ENCODE results near the gene KLK4. TPM values are rescaled to one million over a fixed set of nuclear protein-coding genes. Genes with fewer than 3 reads are reported as not detected.
A peak's percentile ranks its signal among the peaks of the same experiment; 100 is the strongest.

KLK4 gene
- total RNA-seq, 4 donors from 2014 or later, result 0.83 to 1.6 TPM; not detected in 2

DNA sequence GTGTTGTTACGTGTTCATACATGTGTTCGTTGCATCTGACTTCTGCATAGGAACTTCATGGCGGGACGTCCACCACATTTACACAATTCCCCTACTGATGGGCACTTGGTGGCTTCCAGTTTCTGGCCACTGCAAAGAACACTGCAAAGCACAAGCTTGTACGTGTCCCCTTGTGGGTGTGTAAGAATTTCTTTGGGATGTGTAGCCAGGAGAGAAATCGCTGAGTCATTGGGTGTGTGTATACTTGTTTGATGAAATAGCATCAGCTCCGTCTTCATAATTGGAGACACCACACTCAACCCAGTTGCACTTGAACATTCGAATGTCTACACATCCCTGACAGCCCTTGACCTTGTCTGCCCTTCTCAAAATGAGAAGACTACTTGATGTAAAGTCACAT, 22.4 kb upstream of the KLK4 start:
- Histone ChIP-seq H3K27ac (no peak overlapping the region), H3K27me3 (peaks cover 8% of the 10 kb centered on the region), H3K36me3 (no peaks in the 10 kb centered on the region), H3K4me1 (peaks cover 25% of the 10 kb centered on the region), H3K9me3 (no peaks in the 10 kb centered on the region), H3K4me3 (no peak overlapping the region)
- WGBS, result 55% methylated on average over 8 of the region's 8 CpGs
- TF ChIP-seq POLR2AphosphoS5 (IDR thresholded peaks at IDR 0.05) (peak in 1 of 3 donors; percentile 22), EP300 (IDR thresholded peaks at IDR 0.05) (no peak), POLR2A (IDR thresholded peaks at IDR 0.05) (no peak)
- TF ChIP-seq, protein P1, sequence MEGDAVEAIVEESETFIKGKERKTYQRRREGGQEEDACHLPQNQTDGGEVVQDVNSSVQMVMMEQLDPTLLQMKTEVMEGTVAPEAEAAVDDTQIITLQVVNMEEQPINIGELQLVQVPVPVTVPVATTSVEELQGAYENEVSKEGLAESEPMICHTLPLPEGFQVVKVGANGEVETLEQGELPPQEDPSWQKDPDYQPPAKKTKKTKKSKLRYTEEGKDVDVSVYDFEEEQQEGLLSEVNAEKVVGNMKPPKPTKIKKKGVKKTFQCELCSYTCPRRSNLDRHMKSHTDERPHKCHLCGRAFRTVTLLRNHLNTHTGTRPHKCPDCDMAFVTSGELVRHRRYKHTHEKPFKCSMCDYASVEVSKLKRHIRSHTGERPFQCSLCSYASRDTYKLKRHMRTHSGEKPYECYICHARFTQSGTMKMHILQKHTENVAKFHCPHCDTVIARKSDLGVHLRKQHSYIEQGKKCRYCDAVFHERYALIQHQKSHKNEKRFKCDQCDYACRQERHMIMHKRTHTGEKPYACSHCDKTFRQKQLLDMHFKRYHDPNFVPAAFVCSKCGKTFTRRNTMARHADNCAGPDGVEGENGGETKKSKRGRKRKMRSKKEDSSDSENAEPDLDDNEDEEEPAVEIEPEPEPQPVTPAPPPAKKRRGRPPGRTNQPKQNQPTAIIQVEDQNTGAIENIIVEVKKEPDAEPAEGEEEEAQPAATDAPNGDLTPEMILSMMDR (IDR thresholded peaks at IDR 0.05), result no peak
- DNase-seq (ENCODE audit: low spot score in 2 of 2), result no peak

GRCh38 chr19:50932690-50933083, 21.5 kb upstream of the KLK4 start:
- DNase-seq (ENCODE audit: low spot score in 2 of 2), result no peak
- Histone ChIP-seq H3K36me3 (no peaks in the 10 kb centered on the region), H3K27me3 (peaks cover 12% of the 10 kb centered on the region), H3K27ac (peak overlapping the region; percentile 2), H3K9me3 (no peaks in the 10 kb centered on the region), H3K4me1 (peaks cover 25% of the 10 kb centered on the region), H3K4me3 (no peak overlapping the region)
- WGBS, result 36% methylated on average over 4 of the region's 4 CpGs
- TF ChIP-seq POLR2A (IDR thresholded peaks at IDR 0.05) (no peak), POLR2AphosphoS5 (IDR thresholded peaks at IDR 0.05) (no peak)

- Histone ChIP-seq H3K27ac (peak overlapping the region; percentile 2), H3K27me3 (peaks cover 15% of the 10 kb centered on the region), H3K4me3 (no peak overlapping the region), H3K4me1 (peaks cover 25% of the 10 kb centered on the region), H3K36me3 (no peaks in the 10 kb centered on the region), H3K9me3 (no peaks in the 10 kb centered on the region)
- WGBS, result 50% methylated on average over 11 of the region's 11 CpGs
- TF ChIP-seq POLR2AphosphoS5 (IDR thresholded peaks at IDR 0.05) (no peak), EP300 (IDR thresholded peaks at IDR 0.05) (no peak), POLR2A (IDR thresholded peaks at IDR 0.05) (no peak)
- TF ChIP-seq, protein P1 (IDR thresholded peaks at IDR 0.05), result no peak
- no peak for DNase-seq (ENCODE audit: low spot score in 2 of 2)
Observed at GRCh38 chr19:50932018-50932689, 21.0 kb upstream of the KLK4 start.

DNA sequence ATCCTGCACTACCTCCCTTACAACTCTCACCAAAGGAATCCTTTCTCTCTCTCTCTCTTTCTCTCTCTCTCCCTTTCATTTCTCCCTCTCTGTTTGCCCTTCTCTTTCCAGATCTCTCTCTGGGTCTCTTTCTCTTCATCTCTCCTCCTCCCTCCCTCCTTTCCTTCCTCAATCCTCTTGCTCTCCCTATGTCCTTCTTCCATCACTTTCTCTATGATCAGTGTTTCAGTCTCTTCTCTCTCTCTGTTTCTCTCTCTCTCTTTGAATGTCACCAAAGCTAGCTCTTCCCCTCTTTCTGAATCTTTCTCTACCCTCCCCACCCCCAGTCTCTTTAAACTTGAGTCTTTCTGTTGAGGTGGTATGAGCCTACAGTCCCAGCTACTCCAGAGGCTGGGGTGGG, 19.8 kb upstream of the KLK4 start:
- no peak overlapping the region for H3K27ac ChIP-seq
- DNase-seq (ENCODE audit: low spot score in 2 of 2), result no peak
- no peak overlapping the region for H3K4me3 ChIP-seq
- peaks cover 25% of the 10 kb centered on the region for H3K4me1 ChIP-seq
- no peak for TF ChIP-seq POLR2AphosphoS5 (IDR thresholded peaks at IDR 0.05)
- no peak for TF ChIP-seq POLR2A (IDR thresholded peaks at IDR 0.05)
- TF ChIP-seq, protein P1 (IDR thresholded peaks at IDR 0.05), result no peak
- no peak for TF ChIP-seq EP300 (IDR thresholded peaks at IDR 0.05)
- H3K27me3 ChIP-seq, result peaks cover 15% of the 10 kb centered on the region
- H3K9me3 ChIP-seq, result no peaks in the 10 kb centered on the region
- no peaks in the 10 kb centered on the region for H3K36me3 ChIP-seq

DNA sequence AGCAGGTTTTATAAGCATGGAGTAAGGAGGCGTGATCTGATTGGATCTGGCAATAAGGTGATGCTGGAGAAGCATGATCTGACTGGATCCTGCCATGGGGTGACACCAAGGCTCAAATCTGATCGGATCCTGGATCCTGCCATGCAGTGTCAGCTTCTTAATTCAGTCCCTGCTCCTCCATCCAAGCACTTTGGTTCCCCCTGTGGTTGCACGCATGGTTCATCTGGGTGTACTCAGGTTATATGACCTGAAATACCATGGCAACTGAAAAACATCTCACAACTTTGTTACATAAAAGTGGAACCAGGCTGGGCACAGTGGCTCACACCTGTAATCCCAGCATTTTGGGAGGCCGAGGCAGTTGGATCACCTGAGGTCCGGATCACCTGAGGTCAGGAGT, 17.6 kb upstream of the KLK4 start:
- H3K27ac ChIP-seq, result no peak overlapping the region
- TF ChIP-seq POLR2AphosphoS5 (IDR thresholded peaks at IDR 0.05) (no peak), POLR2A (IDR thresholded peaks at IDR 0.05) (no peak), EP300 (IDR thresholded peaks at IDR 0.05) (no peak)
- TF ChIP-seq, protein P1 (IDR thresholded peaks at IDR 0.05), result no peak
- no peak overlapping the region for H3K4me3 ChIP-seq
- DNase-seq (ENCODE audit: low spot score in 2 of 2), result no peak
- no peaks in the 10 kb centered on the region for H3K9me3 ChIP-seq
- H3K36me3 ChIP-seq, result no peaks in the 10 kb centered on the region
- peaks cover 21% of the 10 kb centered on the region for H3K4me1 ChIP-seq
- peaks cover 15% of the 10 kb centered on the region for H3K27me3 ChIP-seq
- 72% methylated on average over 5 of the region's 5 CpGs for WGBS
